Prostate gland (tissue), 2 donors: ENCODE data around the gene E4F1. TPM values are rescaled to one million over a fixed set of nuclear protein-coding genes. Genes with fewer than 3 reads are reported as not detected.

Experiments
- DNase-seq: peaks from one replicate; pipeline ENCODE4 v3.0.0-alpha.2; 2019; ENCODE audit warnings: low spot score
- H3K27ac ChIP-seq, 2 donors: fragments of 200-600 bp; sonication (generic); 2 replicates each; pipeline ENCODE4 v1.5.1; 2017 to 2019
- H3K27me3 ChIP-seq: fragments of 200-600 bp; sonication (generic); replicated peaks from 2 replicates; pipeline ENCODE4 v1.5.1; 2019; ENCODE audit not compliant: insufficient read depth
- H3K36me3 ChIP-seq, 2 donors: fragments of 200-600 bp; sonication (generic); 1 replicate in 1 of 2; 2 replicates in 1 of 2; pipeline versions ENCODE4 v1.5.1 to v1.8.1; 2017 to 2019
- H3K4me1 ChIP-seq: fragments of 200-600 bp; sonication (generic); replicated peaks from 2 replicates; pipeline ENCODE4 v1.5.1; 2019
- H3K4me3 ChIP-seq, 2 donors: fragments of 200-600 bp; sonication (generic); 2 replicates each; pipeline ENCODE4 v1.5.1; 2017 to 2019
- H3K9me3 ChIP-seq: fragments of 200-600 bp; sonication (generic); 2 replicates; pipeline ENCODE4 v1.5.1; 2017
- POLR2A ChIP-seq: fragments of 450-650 bp; IDR thresholded peaks from one replicate; pipeline ENCODE4 v1.6.1; 2016; ENCODE audit warnings: antibody characterized with exemption, mild to moderate bottlenecking
- POLR2AphosphoS5 ChIP-seq: sonication (generic); formaldehyde crosslinking; IDR thresholded peaks from one replicate; pipeline ENCODE4 v1.6.1; 2017; ENCODE audit warnings: antibody characterized with exemption
- WGBS: methylation state at CpG from one replicate; pipeline ENCODE4 v1.1.5; 2018; 5-methylcytosine and 5-hydroxymethylcytosine counted together
- intact Hi-C: fragments of 100-400 bp; cut with DNase I; formaldehyde crosslinking; loops from one replicate; pipeline ENCODE4 v1.14.2; 2022
- total RNA-seq, 2 donors: library from RNA; depleted of rRNA; stranded (reverse); fragments of >200 nt; gene quantifications; one replicate each; pipeline ENCODE4 v1.1.0, GENCODE V29; 2016
- TF ChIP-seq, protein P1 (sequence below), 4 experiments: fragments of 200-600 bp in 2 of 4; fragments of 450-650 bp in 2 of 4; sonication (generic) in 2 of 4; IDR thresholded peaks; 1 replicate in 3 of 4; 2 replicates in 1 of 4; pipeline ENCODE4 v1.5.1; 2016 to 2019; ENCODE audit warnings: antibody characterized with exemption in 4 of 4, mild to moderate bottlenecking in 2 of 4, moderate library complexity in 2 of 4

E4F1 gene
- total RNA-seq, 2 donors from 2014 or later, result 38.7 to 69.1 TPM

DNA sequence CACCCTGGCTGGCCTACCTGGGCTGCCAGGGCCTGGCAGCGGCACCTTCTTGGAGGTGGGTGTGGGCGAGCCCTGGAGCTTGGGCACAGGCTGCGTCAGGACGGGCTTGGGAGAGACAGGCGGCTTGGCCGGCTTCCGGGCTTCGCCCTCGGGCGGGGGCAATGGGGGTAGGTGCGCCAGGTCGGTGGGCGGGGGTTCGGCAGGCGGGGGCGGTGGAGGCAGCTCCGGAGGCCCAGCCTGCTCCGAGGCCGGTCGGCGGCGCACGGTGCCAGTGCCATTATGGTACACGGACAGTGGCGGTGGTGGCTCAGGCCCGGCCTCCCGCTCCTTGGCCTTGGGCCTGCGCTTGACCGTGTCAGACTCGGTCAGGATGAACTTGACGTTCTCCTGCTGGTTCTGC lies 43.8 kb upstream of the E4F1 start:
- Histone ChIP-seq H3K36me3 (peaks cover 0 to 4% of the 10 kb centered on the region in 2 donors), H3K4me1 (no peaks in the 10 kb centered on the region), H3K27me3 (no peaks in the 10 kb centered on the region), H3K27ac (no peak overlapping the region), H3K4me3 (no peak overlapping the region), H3K9me3 (no peaks in the 10 kb centered on the region)
- 91% methylated on average over 27 of the region's 31 CpGs for whole genome bisulfite sequencing
- TF ChIP-seq POLR2A (no peak), POLR2AphosphoS5 (no peak)
- TF ChIP-seq, protein P1, sequence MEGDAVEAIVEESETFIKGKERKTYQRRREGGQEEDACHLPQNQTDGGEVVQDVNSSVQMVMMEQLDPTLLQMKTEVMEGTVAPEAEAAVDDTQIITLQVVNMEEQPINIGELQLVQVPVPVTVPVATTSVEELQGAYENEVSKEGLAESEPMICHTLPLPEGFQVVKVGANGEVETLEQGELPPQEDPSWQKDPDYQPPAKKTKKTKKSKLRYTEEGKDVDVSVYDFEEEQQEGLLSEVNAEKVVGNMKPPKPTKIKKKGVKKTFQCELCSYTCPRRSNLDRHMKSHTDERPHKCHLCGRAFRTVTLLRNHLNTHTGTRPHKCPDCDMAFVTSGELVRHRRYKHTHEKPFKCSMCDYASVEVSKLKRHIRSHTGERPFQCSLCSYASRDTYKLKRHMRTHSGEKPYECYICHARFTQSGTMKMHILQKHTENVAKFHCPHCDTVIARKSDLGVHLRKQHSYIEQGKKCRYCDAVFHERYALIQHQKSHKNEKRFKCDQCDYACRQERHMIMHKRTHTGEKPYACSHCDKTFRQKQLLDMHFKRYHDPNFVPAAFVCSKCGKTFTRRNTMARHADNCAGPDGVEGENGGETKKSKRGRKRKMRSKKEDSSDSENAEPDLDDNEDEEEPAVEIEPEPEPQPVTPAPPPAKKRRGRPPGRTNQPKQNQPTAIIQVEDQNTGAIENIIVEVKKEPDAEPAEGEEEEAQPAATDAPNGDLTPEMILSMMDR (IDR thresholded peaks at IDR 0.05), result no peak
- intact Hi-C loops, result no loop called here
- DNase-seq, result no peak

DNA sequence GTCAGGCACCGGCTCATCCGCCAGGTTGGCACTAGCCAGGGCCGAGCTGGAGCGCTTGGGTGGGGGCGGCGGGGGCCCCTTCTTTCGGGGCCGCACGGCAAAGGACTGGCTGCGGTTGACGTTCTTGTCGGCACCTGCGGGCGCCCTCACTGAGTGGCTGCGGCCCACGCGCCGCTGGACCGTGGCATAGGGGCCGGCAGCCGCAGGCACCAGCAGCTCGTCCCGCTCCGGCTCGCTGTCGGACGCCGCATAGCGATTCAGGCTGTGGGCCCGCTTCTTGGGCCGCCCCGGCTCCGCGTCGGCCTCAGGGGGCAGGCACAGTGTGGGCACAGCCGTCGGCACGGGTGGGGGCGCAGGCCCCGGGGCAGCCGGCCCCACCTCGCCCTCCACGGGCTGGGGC lies 42.9 kb upstream of the E4F1 start:
- H3K4me1 ChIP-seq, result no peaks in the 10 kb centered on the region
- no peaks in the 10 kb centered on the region for H3K27me3 ChIP-seq
- intact Hi-C loops, result no loop called here
- no peak for DNase-seq
- H3K4me3 ChIP-seq, result no peak overlapping the region
- WGBS, result 95% methylated on average over 39 of the region's 43 CpGs
- peaks cover 0 to 4% of the 10 kb centered on the region in 2 donors for H3K36me3 ChIP-seq
- TF ChIP-seq, protein P1 (IDR thresholded peaks at IDR 0.05), result no peak
- no peak for TF ChIP-seq POLR2AphosphoS5
- H3K27ac ChIP-seq, result no peak overlapping the region
- H3K9me3 ChIP-seq, result no peaks in the 10 kb centered on the region

- H3K4me1 ChIP-seq, result no peaks in the 10 kb centered on the region
- no peaks in the 10 kb centered on the region for H3K27me3 ChIP-seq
- no peak overlapping the region for H3K27ac ChIP-seq
- H3K4me3 ChIP-seq, result no peak overlapping the region
- TF ChIP-seq, protein P1 (IDR thresholded peaks at IDR 0.05), result no peak
- no peak for TF ChIP-seq POLR2AphosphoS5
- no peak for TF ChIP-seq POLR2A
- no peaks in the 10 kb centered on the region for H3K36me3 ChIP-seq
- WGBS, result 84% methylated on average over 37 of the region's 46 CpGs
- no peaks in the 10 kb centered on the region for H3K9me3 ChIP-seq
- no peak for DNase-seq
- intact Hi-C loops, result no loop called here
Measured at GRCh38 chr16:2180962-2181923, 42.1 kb upstream of the E4F1 start.

- no peak overlapping the region for H3K27ac ChIP-seq
- 93% methylated on average over 20 of the region's 20 CpGs for WGBS
- H3K4me1 ChIP-seq, result no peaks in the 10 kb centered on the region
- no peak overlapping the region for H3K4me3 ChIP-seq
- H3K27me3 ChIP-seq, result no peaks in the 10 kb centered on the region
- DNase-seq, result no peak
- no peaks in the 10 kb centered on the region for H3K36me3 ChIP-seq
- TF ChIP-seq, protein P1 (IDR thresholded peaks at IDR 0.05), result no peak
- no peak for TF ChIP-seq POLR2A
- TF ChIP-seq POLR2AphosphoS5, result no peak
- intact Hi-C loops, result no loop called here
- no peaks in the 10 kb centered on the region for H3K9me3 ChIP-seq
Measured at GRCh38 chr16:2181952-2182351, 41.4 kb upstream of the E4F1 start.

DNA sequence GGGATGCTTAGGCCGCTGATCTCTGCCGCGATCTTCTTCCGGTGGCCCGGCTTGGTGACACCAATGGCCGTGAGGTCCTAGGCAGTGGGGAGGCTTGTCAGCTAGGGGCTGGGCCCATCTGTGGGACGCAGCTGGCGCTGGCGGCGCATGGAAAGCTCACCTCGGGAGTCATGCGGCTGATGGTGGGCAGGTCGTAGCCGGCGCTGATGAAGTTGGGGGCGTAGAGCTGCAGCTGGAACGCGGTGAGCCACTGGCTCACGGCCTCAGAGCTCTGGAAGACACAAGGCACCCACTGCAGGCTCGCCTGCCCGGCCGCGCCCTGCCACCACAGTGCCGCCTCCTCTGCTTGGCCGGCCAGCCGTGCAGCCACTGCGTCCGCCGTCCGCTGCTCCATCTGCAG lies 39.7 kb upstream of the E4F1 start:
- no peak for TF ChIP-seq POLR2A
- TF ChIP-seq, protein P1 (IDR thresholded peaks at IDR 0.05), result no peak
- Histone ChIP-seq H3K9me3 (no peaks in the 10 kb centered on the region), H3K4me1 (no peaks in the 10 kb centered on the region), H3K27me3 (no peaks in the 10 kb centered on the region), H3K36me3 (no peaks in the 10 kb centered on the region), H3K27ac (no peak overlapping the region), H3K4me3 (no peak overlapping the region)
- intact Hi-C loops, result no loop called here
- 93% methylated on average over 30 of the region's 30 CpGs for WGBS
- no peak for DNase-seq
